SK-N-SH (cell line): Measurements from ENCODE around the gene IL16. TPM values are rescaled to one million over a fixed set of nuclear protein-coding genes. Genes with fewer than 3 reads are reported as not detected.

Source experiments
- CTCF ChIA-PET: fragments of 300-600, 350-600 bp; formaldehyde crosslinking; extraction: SDS; loops from one replicate; lab custom pipeline; 2021; lab: Yijun Ruan, JAX
- POLR2A ChIA-PET: fragments of 350-600 bp; sonication (Branson Sonifier 250); formaldehyde crosslinking; extraction: SDS; loops from one replicate; lab custom pipeline; 2020; ENCODE audit warnings: antibody characterized with exemption, inconsistent platforms; lab: Yijun Ruan, JAX
- DNase-seq: peaks from one replicate; pipeline ENCODE4 v3.0.0; 2012
- H2AFZ ChIP-seq: fragments of 200-600 bp; sonication (generic); 2 replicates; pipeline ENCODE4 v1.8.1; 2016; ENCODE audit warnings: antibody characterized with exemption, mild to moderate bottlenecking, low read depth
- H3F3A ChIP-seq: fragments of 200-600 bp; sonication (generic); replicated peaks from 2 replicates; pipeline ENCODE3; 2016; ENCODE audit warnings: antibody characterized with exemption, mild to moderate bottlenecking; ENCODE audit not compliant: insufficient read depth
- H3K27ac ChIP-seq, 2 experiments: fragments of 200-500 bp in 1 of 2; fragments of 200-600 bp in 1 of 2; sonication (Bioruptor generic) in 1 of 2; sonication (generic), shearing (Covaris generic) in 1 of 2; 2 replicates each; pipeline versions ENCODE4 v1.5.1 to v1.6.1; 2014 to 2016; ENCODE audit warnings: low read depth in 2 of 2, inconsistent platforms in 1 of 2, low read length in 1 of 2, mild to moderate bottlenecking in 1 of 2, mixed read lengths in 1 of 2
- H3K27me3 ChIP-seq: fragments of 200-600 bp; sonication (generic), shearing (Covaris generic); 2 replicates; pipeline ENCODE4 v1.6.1; 2016; ENCODE audit warnings: mixed run types; ENCODE audit not compliant: insufficient read depth
- H3K36me3 ChIP-seq, 2 experiments: fragments of 200-500 bp in 1 of 2; fragments of 200-600 bp in 1 of 2; sonication (Bioruptor generic) in 1 of 2; sonication (generic) in 1 of 2; replicated peaks in 1 of 2; 2 replicates each; pipeline versions ENCODE3 to v1.5.1; 2014 to 2016; ENCODE audit warnings: low read length in 1 of 2, mild to moderate bottlenecking in 1 of 2; ENCODE audit not compliant: insufficient read depth in 2 of 2, control insufficient read depth in 1 of 2
- H3K4me1 ChIP-seq, 2 experiments: fragments of 200-500 bp in 1 of 2; fragments of 200-600 bp in 1 of 2; sonication (Bioruptor generic) in 1 of 2; sonication (generic), shearing (Covaris generic) in 1 of 2; 2 replicates each; pipeline versions ENCODE4 v1.5.1 to v1.6.1; 2014 to 2016; ENCODE audit warnings: low read depth in 1 of 2, low read length in 1 of 2, mixed run types in 1 of 2; ENCODE audit not compliant: insufficient read depth in 2 of 2, control insufficient read depth in 1 of 2
- H3K4me2 ChIP-seq: fragments of 200-600 bp; sonication (generic), shearing (Covaris generic); 2 replicates; pipeline ENCODE4 v1.6.1; 2017; ENCODE audit warnings: mixed run types
- H3K4me3 ChIP-seq, 2 experiments: fragments of 200-500 bp in 1 of 2; fragments of 200-600 bp in 1 of 2; sonication (Bioruptor generic) in 1 of 2; sonication (generic), shearing (Covaris generic) in 1 of 2; 2 replicates each; pipeline versions ENCODE4 v1.5.1 to v1.8.1; 2014 to 2016; ENCODE audit warnings: low read depth in 2 of 2, inconsistent platforms in 1 of 2, low read length in 1 of 2, mild to moderate bottlenecking in 1 of 2, mixed read lengths in 1 of 2, moderate library complexity in 1 of 2
- H3K79me2 ChIP-seq: fragments of 200-600 bp; sonication (generic); 2 replicates; pipeline ENCODE4 v1.8.1; 2017; ENCODE audit warnings: mild to moderate bottlenecking; ENCODE audit not compliant: insufficient read depth
- H3K9ac ChIP-seq: fragments of 200-600 bp; sonication (generic); 2 replicates; pipeline ENCODE4 v1.6.1; 2017; ENCODE audit warnings: mixed run types
- H3K9me2 ChIP-seq: fragments of 200-600 bp; sonication (generic); 2 replicates; pipeline ENCODE4 v1.6.1; 2017; ENCODE audit warnings: mixed run types
- H3K9me3 ChIP-seq: fragments of 200-600 bp; sonication (generic); 2 replicates; pipeline ENCODE4 v1.6.1; 2017; ENCODE audit warnings: mixed run types, mild to moderate bottlenecking, moderate library complexity
- H4K20me1 ChIP-seq: fragments of 200-600 bp; sonication (generic); 2 replicates; pipeline ENCODE4 v1.6.1; 2017; ENCODE audit warnings: mild to moderate bottlenecking, mixed run types; ENCODE audit not compliant: insufficient read depth
- CTCF ChIP-seq: fragments of 200-600 bp; sonication (generic); IDR thresholded peaks from 2 replicates; pipeline ENCODE4 v1.6.1; 2017; ENCODE audit warnings: antibody characterized with exemption, mild to moderate bottlenecking, moderate library complexity
- ELF1 ChIP-seq: IDR thresholded peaks from 2 replicates; pipeline ENCODE4 v1.4.0; 2012
- EP300 ChIP-seq, 2 experiments: IDR thresholded peaks; 2 replicates each; pipeline versions ENCODE4 v1.4.0 to v1.6.1; 2012; ENCODE audit warnings: borderline replicate concordance in 1 of 2, low read depth in 1 of 2, low read length in 1 of 2
- FOSL2 ChIP-seq: IDR thresholded peaks from 2 replicates; pipeline ENCODE4 v1.4.0; 2012; ENCODE audit warnings: low read depth, mild to moderate bottlenecking, moderate library complexity, borderline replicate concordance
- FOXJ3 ChIP-seq: sonication (generic); formaldehyde crosslinking; IDR thresholded peaks from 2 replicates; pipeline ENCODE4 v1.5.1; 2020; ENCODE audit warnings: mild to moderate bottlenecking, missing genetic modification reagents
- GATA2 ChIP-seq: sonication (generic); formaldehyde crosslinking; IDR thresholded peaks from 2 replicates; pipeline ENCODE4 v1.5.0; 2020; ENCODE audit warnings: mild to moderate bottlenecking, missing genetic modification reagents
- IRF3 ChIP-seq: fragments of 150-350 bp; IDR thresholded peaks from 2 replicates; pipeline ENCODE4 v1.6.1; 2016; ENCODE audit warnings: mild to moderate bottlenecking, low read depth, low read length
- MAX ChIP-seq: IDR thresholded peaks from 2 replicates; pipeline ENCODE4 v1.4.0; 2012; ENCODE audit warnings: low read depth
- NFIC ChIP-seq: IDR thresholded peaks from 2 replicates; pipeline ENCODE4 v1.4.0; 2012; ENCODE audit warnings: borderline replicate concordance
- RAD21 ChIP-seq: IDR thresholded peaks from 2 replicates; pipeline ENCODE4 v1.6.1; 2012; ENCODE audit warnings: mild to moderate bottlenecking, low read length
- RCOR1 ChIP-seq: fragments of 150-350 bp; IDR thresholded peaks from 2 replicates; pipeline ENCODE4 v1.6.1; 2017; ENCODE audit warnings: antibody characterized with exemption, low read length
- RXRA ChIP-seq: IDR thresholded peaks from 2 replicates; pipeline ENCODE4 v1.4.0; 2012; ENCODE audit warnings: low read depth, mild to moderate bottlenecking, borderline replicate concordance
- SIN3A ChIP-seq: IDR thresholded peaks from 2 replicates; pipeline ENCODE4 v1.6.1; 2012; ENCODE audit warnings: low read depth, mild to moderate bottlenecking, low read length, moderate library complexity, borderline replicate concordance
- TCF12 ChIP-seq: IDR thresholded peaks from 2 replicates; pipeline ENCODE4 v1.4.0; 2012
- USF1 ChIP-seq: IDR thresholded peaks from 2 replicates; pipeline ENCODE4 v1.4.0; 2012; ENCODE audit warnings: low read depth, borderline replicate concordance
- USF2 ChIP-seq: fragments of 150-350 bp; IDR thresholded peaks from 2 replicates; pipeline ENCODE4 v1.6.1; 2017; ENCODE audit warnings: antibody characterized with exemption, low read length, low read depth, borderline replicate concordance
- WGBS: methylation state at CpG from one replicate; pipeline ENCODE4 v1.1.6; 2017; ENCODE audit warnings: low lambda C conversion rate; 5-methylcytosine and 5-hydroxymethylcytosine counted together
- polyA plus RNA-seq, 3 experiments: library from polyadenylated mRNA; depleted of rRNA; stranded (reverse); fragments of >200 nt; gene quantifications; 2 replicates each; pipeline ENCODE4 v1.2.3, GENCODE V29; 2012

Gene IL16
- polyA plus RNA-seq, 1 of the 3 experiments (the other 2 are of a cell fraction): not detected

GRCh38 chr15:81176291-81176893, 20.3 kb upstream of the IL16 start:
- Histone ChIP-seq H3F3A (no peaks in the 10 kb centered on the region), H3K79me2 (no peaks in the 10 kb centered on the region), H3K9me3 (no peaks in the 10 kb centered on the region), H3K4me1 (no peaks in the 10 kb centered on the region), H3K27ac (no peak overlapping the region), H2AFZ (no peak overlapping the region), H3K4me2 (no peak overlapping the region), H3K36me3 (no peaks in the 10 kb centered on the region), H3K9me2 (no peaks in the 10 kb centered on the region), H3K4me3 (no peak overlapping the region), H3K9ac (no peak overlapping the region), H4K20me1 (no peaks in the 10 kb centered on the region), H3K27me3 (no peaks in the 10 kb centered on the region)
- CTCF ChIA-PET: interaction anchor here (2.8 kb wide), 1 partner anchor 90 kb away, joined by 13 read pairs; no protein-coding TSS in a partner anchor
- POLR2A ChIA-PET: no interaction called here
- WGBS: 34% methylated on average over 12 of the region's 16 CpGs
- TF ChIP-seq RXRA: no peak
- no peak for TF ChIP-seq USF1
- no peak for TF ChIP-seq GATA2 (CRISPR knock-in tag)
- TF ChIP-seq USF2: no peak
- TF ChIP-seq TCF12: no peak
- TF ChIP-seq RAD21: no peak
- no peak for TF ChIP-seq SIN3A
- no peak for DNase-seq

GRCh38 chr15:81178365-81178764, 18.3 kb upstream of the IL16 start:
- no peak overlapping the region for H3K27ac ChIP-seq
- DNase-seq: no peak
- no peak overlapping the region for H3K9ac ChIP-seq
- H3F3A ChIP-seq: no peaks in the 10 kb centered on the region
- no peak overlapping the region for H2AFZ ChIP-seq
- H3K79me2 ChIP-seq: no peaks in the 10 kb centered on the region
- H3K4me2 ChIP-seq: no peak overlapping the region
- H3K9me2 ChIP-seq: no peaks in the 10 kb centered on the region
- CTCF ChIA-PET: interaction anchor here (1.5 to 2.8 kb wide), 3 partner anchors 9 to 88 kb away, joined by 3 to 13 read pairs (median 10); no protein-coding TSS in a partner anchor
- 18% methylated on average over 2 of the region's 2 CpGs for WGBS
- no peaks in the 10 kb centered on the region for H3K36me3 ChIP-seq
- H3K4me1 ChIP-seq: no peaks in the 10 kb centered on the region
- TF ChIP-seq RAD21 (no peak), RXRA (no peak), FOSL2 (no peak), CTCF (no peak), FOXJ3 (no peak), GATA2 (CRISPR knock-in tag) (no peak), EP300 (IDR thresholded peaks at IDR 0.05; ENCODE audit: borderline replicate concordance in 1 of 2, low read depth in 1 of 2, low read length in 1 of 2) (no peak), ELF1 (no peak), IRF3 (no peak), RCOR1 (no peak), MAX (no peak), NFIC (no peak)
- TF ChIP-seq, all 33 proteins: peak for 0
- H4K20me1 ChIP-seq: no peaks in the 10 kb centered on the region
- H3K9me3 ChIP-seq: no peaks in the 10 kb centered on the region
- no peak overlapping the region for H3K4me3 ChIP-seq
- no peaks in the 10 kb centered on the region for H3K27me3 ChIP-seq
- POLR2A ChIA-PET: no interaction called here
